WTC11 (cell line): ENCODE results near the gene LCE6A. TPM values are rescaled to one million over a fixed set of nuclear protein-coding genes. Genes with fewer than 3 reads are reported as not detected.

Experiments
- ATAC-seq: fragments of 200-7000 bp; cut with Tn5 transposase; 2 replicates; pipeline ENCODE4 v1.10.0; 2021; ENCODE audit warnings: mild to moderate bottlenecking, moderate library complexity
- CTCF ChIA-PET: fragments of 300-600 bp; sonication (Branson Sonifier 250); formaldehyde crosslinking; loops from one replicate; lab custom pipeline; 2021; ENCODE audit warnings: antibody characterized with exemption; lab: Charles Lee
- POLR2A ChIA-PET: fragments of 350-600 bp; sonication (Branson Sonifier 250); formaldehyde crosslinking; loops from one replicate; lab custom pipeline; 2021; ENCODE audit warnings: antibody characterized with exemption; lab: Charles Lee
- DNase-seq: peaks from one replicate; pipeline ENCODE4 v3.0.0; 2021; ENCODE audit warnings: low spot score
- H3K27ac Mint-ChIP-seq: 2 replicates; pipeline ENCODE4 v1.8.0; 2021; ENCODE audit warnings: mixed read lengths
- H3K27me3 Mint-ChIP-seq: 2 replicates; pipeline ENCODE4 v1.8.0; 2021; ENCODE audit warnings: low read depth, mild to moderate bottlenecking, moderate library complexity, mixed read lengths
- H3K36me3 Mint-ChIP-seq: 2 replicates; pipeline ENCODE4 v1.8.0; 2021; ENCODE audit warnings: mixed read lengths
- H3K4me1 Mint-ChIP-seq: 2 replicates; pipeline ENCODE4 v1.8.0; 2022; ENCODE audit warnings: mixed read lengths
- H3K4me3 Mint-ChIP-seq: 2 replicates; pipeline ENCODE4 v1.8.0; 2021; ENCODE audit warnings: mild to moderate bottlenecking, moderate library complexity, mixed read lengths
- H3K9me3 Mint-ChIP-seq: 2 replicates; pipeline ENCODE4 v1.8.0; 2021; ENCODE audit warnings: mixed read lengths
- CBFB ChIP-seq: sonication (generic); formaldehyde crosslinking; IDR thresholded peaks from 2 replicates; pipeline ENCODE4 v1.8.1; 2022; ENCODE audit warnings: mild to moderate bottlenecking, low read depth, missing genetic modification reagents
- CDX4 ChIP-seq: fragments of 250-450 bp; sonication (Bioruptor Pico); IDR thresholded peaks from 2 replicates; pipeline ENCODE4 v1.9.0; 2021; ENCODE audit warnings: moderate library complexity, mild to moderate bottlenecking, inconsistent platforms, borderline replicate concordance
- CREB1 ChIP-seq: sonication (generic); formaldehyde crosslinking; IDR thresholded peaks from 2 replicates; pipeline ENCODE4 v1.8.0; 2023; ENCODE audit warnings: mild to moderate bottlenecking, missing genetic modification reagents
- HMGA2 ChIP-seq: fragments of 250-450 bp; sonication (Bioruptor Pico); IDR thresholded peaks from 2 replicates; pipeline ENCODE4 v1.4.0; 2021; ENCODE audit warnings: mild to moderate bottlenecking, moderate library complexity
- HMGXB4 ChIP-seq: sonication (generic); formaldehyde crosslinking; IDR thresholded peaks from 2 replicates; pipeline ENCODE4 v1.8.1; 2023; ENCODE audit warnings: mild to moderate bottlenecking, moderate library complexity, missing genetic modification reagents
- IRF2 ChIP-seq: sonication (generic); formaldehyde crosslinking; IDR thresholded peaks from 2 replicates; pipeline ENCODE4 v1.8.0; 2022; ENCODE audit warnings: low read depth, missing genetic modification reagents, borderline replicate concordance
- RORB ChIP-seq: fragments of 250-450 bp; sonication (Bioruptor Pico); IDR thresholded peaks from 2 replicates; pipeline ENCODE4 v1.9.0; 2021; ENCODE audit warnings: mild to moderate bottlenecking
- ZBTB21 ChIP-seq: sonication (generic); formaldehyde crosslinking; IDR thresholded peaks from 2 replicates; pipeline ENCODE4 v1.8.1; 2023; ENCODE audit warnings: mild to moderate bottlenecking, missing genetic modification reagents, borderline replicate concordance
- ZNF138 ChIP-seq: sonication (generic); formaldehyde crosslinking; conservative IDR thresholded peaks from 2 replicates; pipeline ENCODE4 v1.8.1; 2022; ENCODE audit warnings: mild to moderate bottlenecking, moderate library complexity, missing genetic modification reagents
- ZNF281 ChIP-seq: sonication (generic); formaldehyde crosslinking; IDR thresholded peaks from 2 replicates; pipeline ENCODE4 v1.8.0; 2023; ENCODE audit warnings: mild to moderate bottlenecking, missing genetic modification reagents
- ZNF317 ChIP-seq: sonication (generic); formaldehyde crosslinking; IDR thresholded peaks from 2 replicates; pipeline ENCODE4 v1.8.1; 2023; ENCODE audit warnings: low read depth, mild to moderate bottlenecking, moderate library complexity, missing genetic modification reagents, borderline replicate concordance
- ZNF396 ChIP-seq: fragments of 250-450 bp; sonication (Bioruptor Pico); IDR thresholded peaks from 2 replicates; pipeline ENCODE4 v1.8.0; 2021; ENCODE audit warnings: mild to moderate bottlenecking, moderate library complexity, borderline replicate concordance
- ZSCAN18 ChIP-seq: fragments of 250-450 bp; sonication (Bioruptor Pico); IDR thresholded peaks from 2 replicates; pipeline ENCODE4 v2.1.2; 2022; ENCODE audit warnings: mild to moderate bottlenecking, moderate library complexity
- total RNA-seq: library from RNA; stranded (reverse); gene quantifications from 3 replicates; pipeline ENCODE4 v1.2.3, GENCODE V29; 2021
- TF ChIP-seq, protein P1 (sequence below): sonication (generic); formaldehyde crosslinking; conservative IDR thresholded peaks from 2 replicates; pipeline ENCODE4 v1.8.1; 2023; ENCODE audit warnings: mild to moderate bottlenecking, low read depth, missing genetic modification reagents, moderate library complexity
- TF ChIP-seq, protein P2 (sequence below): sonication (generic); formaldehyde crosslinking; conservative IDR thresholded peaks from 2 replicates; pipeline ENCODE4 v1.8.1; 2022; ENCODE audit warnings: mild to moderate bottlenecking, missing genetic modification reagents
- TF ChIP-seq, protein P3 (sequence below): sonication (generic); formaldehyde crosslinking; IDR thresholded peaks from 2 replicates; pipeline ENCODE4 v1.8.1; 2023; ENCODE audit warnings: mild to moderate bottlenecking, missing genetic modification reagents
- TF ChIP-seq, protein P4 (sequence below): fragments of 250-450 bp; sonication (Bioruptor Pico); IDR thresholded peaks from 2 replicates; pipeline ENCODE4 v1.9.0; 2021; ENCODE audit warnings: mild to moderate bottlenecking
- TF ChIP-seq, protein P5 (sequence below): sonication (generic); formaldehyde crosslinking; IDR thresholded peaks from 2 replicates; pipeline ENCODE4 v1.8.0; 2023; ENCODE audit warnings: missing genetic modification reagents, mild to moderate bottlenecking, borderline replicate concordance

Gene LCE6A
- total RNA-seq, 1 experiment from 2014 or later, result not detected

- ATAC-seq (no peak), DNase-seq (no peak)
- Mint-ChIP-seq H3K4me1 (no peaks in the 10 kb centered on the region), H3K9me3 (peaks cover 84% of the 10 kb centered on the region), H3K27me3 (peaks cover 6% of the 10 kb centered on the region), H3K27ac (no peak overlapping the region), H3K36me3 (peaks cover 59% of the 10 kb centered on the region), H3K4me3 (no peak overlapping the region)
- ChIA-PET POLR2A (no interaction called here), CTCF (no interaction called here)
- no peak for TF ChIP-seq HMGA2
- TF ChIP-seq ZNF317 (CRISPR knock-in tag), result no peak
- TF ChIP-seq ZSCAN18, result no peak
- no peak for TF ChIP-seq ZNF138 (CRISPR knock-in tag)
- no peak for TF ChIP-seq CBFB (CRISPR knock-in tag)
- no peak for TF ChIP-seq CDX4 (CRISPR knock-in tag)
- TF ChIP-seq IRF2 (CRISPR knock-in tag), result no peak
- TF ChIP-seq, protein P1, sequence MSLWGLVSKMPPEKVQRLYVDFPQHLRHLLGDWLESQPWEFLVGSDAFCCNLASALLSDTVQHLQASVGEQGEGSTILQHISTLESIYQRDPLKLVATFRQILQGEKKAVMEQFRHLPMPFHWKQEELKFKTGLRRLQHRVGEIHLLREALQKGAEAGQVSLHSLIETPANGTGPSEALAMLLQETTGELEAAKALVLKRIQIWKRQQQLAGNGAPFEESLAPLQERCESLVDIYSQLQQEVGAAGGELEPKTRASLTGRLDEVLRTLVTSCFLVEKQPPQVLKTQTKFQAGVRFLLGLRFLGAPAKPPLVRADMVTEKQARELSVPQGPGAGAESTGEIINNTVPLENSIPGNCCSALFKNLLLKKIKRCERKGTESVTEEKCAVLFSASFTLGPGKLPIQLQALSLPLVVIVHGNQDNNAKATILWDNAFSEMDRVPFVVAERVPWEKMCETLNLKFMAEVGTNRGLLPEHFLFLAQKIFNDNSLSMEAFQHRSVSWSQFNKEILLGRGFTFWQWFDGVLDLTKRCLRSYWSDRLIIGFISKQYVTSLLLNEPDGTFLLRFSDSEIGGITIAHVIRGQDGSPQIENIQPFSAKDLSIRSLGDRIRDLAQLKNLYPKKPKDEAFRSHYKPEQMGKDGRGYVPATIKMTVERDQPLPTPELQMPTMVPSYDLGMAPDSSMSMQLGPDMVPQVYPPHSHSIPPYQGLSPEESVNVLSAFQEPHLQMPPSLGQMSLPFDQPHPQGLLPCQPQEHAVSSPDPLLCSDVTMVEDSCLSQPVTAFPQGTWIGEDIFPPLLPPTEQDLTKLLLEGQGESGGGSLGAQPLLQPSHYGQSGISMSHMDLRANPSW (CRISPR knock-in tag), result no peak
- TF ChIP-seq, protein P2, sequence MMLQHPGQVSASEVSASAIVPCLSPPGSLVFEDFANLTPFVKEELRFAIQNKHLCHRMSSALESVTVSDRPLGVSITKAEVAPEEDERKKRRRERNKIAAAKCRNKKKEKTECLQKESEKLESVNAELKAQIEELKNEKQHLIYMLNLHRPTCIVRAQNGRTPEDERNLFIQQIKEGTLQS (CRISPR knock-in tag), result no peak
- TF ChIP-seq CREB1 (CRISPR knock-in tag), result no peak
- no peak for TF ChIP-seq ZNF281
These were observed 31.6 kb upstream of the LCE6A start for GRCh38 chr1:152811050-152811449.

- POLR2A ChIA-PET, result no interaction called here
- Mint-ChIP-seq H3K4me1 (no peaks in the 10 kb centered on the region), H3K9me3 (peaks cover 81% of the 10 kb centered on the region), H3K27ac (no peak within 1 kb of the TSS), H3K4me3 (no peak within 1 kb of the TSS), H3K27me3 (peaks cover 6% of the 10 kb centered on the region), H3K36me3 (peaks cover 58% of the 10 kb centered on the region)
- DNase-seq (no peak), ATAC-seq (no peak)
- CTCF ChIA-PET, result no interaction called here
- no peak for TF ChIP-seq RORB (CRISPR knock-in tag)
- TF ChIP-seq ZNF396 (CRISPR knock-in tag), result no peak
- TF ChIP-seq, protein P3, sequence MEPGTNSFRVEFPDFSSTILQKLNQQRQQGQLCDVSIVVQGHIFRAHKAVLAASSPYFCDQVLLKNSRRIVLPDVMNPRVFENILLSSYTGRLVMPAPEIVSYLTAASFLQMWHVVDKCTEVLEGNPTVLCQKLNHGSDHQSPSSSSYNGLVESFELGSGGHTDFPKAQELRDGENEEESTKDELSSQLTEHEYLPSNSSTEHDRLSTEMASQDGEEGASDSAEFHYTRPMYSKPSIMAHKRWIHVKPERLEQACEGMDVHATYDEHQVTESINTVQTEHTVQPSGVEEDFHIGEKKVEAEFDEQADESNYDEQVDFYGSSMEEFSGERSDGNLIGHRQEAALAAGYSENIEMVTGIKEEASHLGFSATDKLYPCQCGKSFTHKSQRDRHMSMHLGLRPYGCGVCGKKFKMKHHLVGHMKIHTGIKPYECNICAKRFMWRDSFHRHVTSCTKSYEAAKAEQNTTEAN (CRISPR knock-in tag), result no peak
- TF ChIP-seq, protein P4, sequence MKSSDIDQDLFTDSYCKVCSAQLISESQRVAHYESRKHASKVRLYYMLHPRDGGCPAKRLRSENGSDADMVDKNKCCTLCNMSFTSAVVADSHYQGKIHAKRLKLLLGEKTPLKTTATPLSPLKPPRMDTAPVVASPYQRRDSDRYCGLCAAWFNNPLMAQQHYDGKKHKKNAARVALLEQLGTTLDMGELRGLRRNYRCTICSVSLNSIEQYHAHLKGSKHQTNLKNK (CRISPR knock-in tag), result no peak
- no peak for TF ChIP-seq CREB1 (CRISPR knock-in tag)
- no peak for TF ChIP-seq ZBTB21 (CRISPR knock-in tag)
- TF ChIP-seq HMGXB4 (CRISPR knock-in tag), result no peak
- TF ChIP-seq, protein P5, sequence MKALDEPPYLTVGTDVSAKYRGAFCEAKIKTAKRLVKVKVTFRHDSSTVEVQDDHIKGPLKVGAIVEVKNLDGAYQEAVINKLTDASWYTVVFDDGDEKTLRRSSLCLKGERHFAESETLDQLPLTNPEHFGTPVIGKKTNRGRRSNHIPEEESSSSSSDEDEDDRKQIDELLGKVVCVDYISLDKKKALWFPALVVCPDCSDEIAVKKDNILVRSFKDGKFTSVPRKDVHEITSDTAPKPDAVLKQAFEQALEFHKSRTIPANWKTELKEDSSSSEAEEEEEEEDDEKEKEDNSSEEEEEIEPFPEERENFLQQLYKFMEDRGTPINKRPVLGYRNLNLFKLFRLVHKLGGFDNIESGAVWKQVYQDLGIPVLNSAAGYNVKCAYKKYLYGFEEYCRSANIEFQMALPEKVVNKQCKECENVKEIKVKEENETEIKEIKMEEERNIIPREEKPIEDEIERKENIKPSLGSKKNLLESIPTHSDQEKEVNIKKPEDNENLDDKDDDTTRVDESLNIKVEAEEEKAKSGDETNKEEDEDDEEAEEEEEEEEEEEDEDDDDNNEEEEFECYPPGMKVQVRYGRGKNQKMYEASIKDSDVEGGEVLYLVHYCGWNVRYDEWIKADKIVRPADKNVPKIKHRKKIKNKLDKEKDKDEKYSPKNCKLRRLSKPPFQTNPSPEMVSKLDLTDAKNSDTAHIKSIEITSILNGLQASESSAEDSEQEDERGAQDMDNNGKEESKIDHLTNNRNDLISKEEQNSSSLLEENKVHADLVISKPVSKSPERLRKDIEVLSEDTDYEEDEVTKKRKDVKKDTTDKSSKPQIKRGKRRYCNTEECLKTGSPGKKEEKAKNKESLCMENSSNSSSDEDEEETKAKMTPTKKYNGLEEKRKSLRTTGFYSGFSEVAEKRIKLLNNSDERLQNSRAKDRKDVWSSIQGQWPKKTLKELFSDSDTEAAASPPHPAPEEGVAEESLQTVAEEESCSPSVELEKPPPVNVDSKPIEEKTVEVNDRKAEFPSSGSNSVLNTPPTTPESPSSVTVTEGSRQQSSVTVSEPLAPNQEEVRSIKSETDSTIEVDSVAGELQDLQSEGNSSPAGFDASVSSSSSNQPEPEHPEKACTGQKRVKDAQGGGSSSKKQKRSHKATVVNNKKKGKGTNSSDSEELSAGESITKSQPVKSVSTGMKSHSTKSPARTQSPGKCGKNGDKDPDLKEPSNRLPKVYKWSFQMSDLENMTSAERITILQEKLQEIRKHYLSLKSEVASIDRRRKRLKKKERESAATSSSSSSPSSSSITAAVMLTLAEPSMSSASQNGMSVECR, result no peak
- no peak for TF ChIP-seq IRF2 (CRISPR knock-in tag)
These were observed 31.0 kb upstream of the LCE6A start, which contains the start of gene LCE1B for GRCh38 chr1:152811671-152812070. Gene LCE1B, plus strand, starts transcription at chr1:152811971. Its CDS starts 476 bp downstream, at chr1:152812447.
